GM12875 (cell line): ENCODE measurements around the gene FAM20B.

Experiments
- H3K4me3 ChIP-seq: one replicate; pipeline ENCODE4 v1.5.1; 2011; ENCODE audit warnings: low read depth, low read length, control low read depth
- TF ChIP-seq, protein P1 (sequence below): IDR thresholded peaks from 2 replicates; pipeline ENCODE4 v1.5.1; 2011; ENCODE audit warnings: low read depth, mild to moderate bottlenecking, control low read depth, inconsistent platforms, low read length, moderate library complexity, borderline replicate concordance; ENCODE audit not compliant: insufficient read depth

FAM20B gene

DNA sequence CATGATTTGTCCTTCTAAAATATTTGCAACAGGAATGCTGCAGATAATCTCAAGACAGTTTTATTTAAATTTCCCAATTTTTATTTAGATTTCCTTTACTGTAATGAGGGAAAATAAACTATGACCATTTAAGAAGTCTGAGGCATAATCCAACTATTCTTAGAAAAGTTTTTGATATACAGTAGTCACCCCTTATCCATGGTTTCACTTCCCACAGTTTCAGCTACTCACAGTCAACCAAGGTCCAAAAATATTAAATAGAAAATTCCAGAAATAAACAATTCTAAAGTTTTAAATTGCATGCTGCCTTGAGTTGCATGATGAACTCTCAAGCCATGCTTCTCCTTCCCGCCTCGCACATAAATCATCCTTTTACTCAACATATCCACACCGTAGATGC lies 89.5 kb downstream of the FAM20B start:
- TF ChIP-seq, protein P1, sequence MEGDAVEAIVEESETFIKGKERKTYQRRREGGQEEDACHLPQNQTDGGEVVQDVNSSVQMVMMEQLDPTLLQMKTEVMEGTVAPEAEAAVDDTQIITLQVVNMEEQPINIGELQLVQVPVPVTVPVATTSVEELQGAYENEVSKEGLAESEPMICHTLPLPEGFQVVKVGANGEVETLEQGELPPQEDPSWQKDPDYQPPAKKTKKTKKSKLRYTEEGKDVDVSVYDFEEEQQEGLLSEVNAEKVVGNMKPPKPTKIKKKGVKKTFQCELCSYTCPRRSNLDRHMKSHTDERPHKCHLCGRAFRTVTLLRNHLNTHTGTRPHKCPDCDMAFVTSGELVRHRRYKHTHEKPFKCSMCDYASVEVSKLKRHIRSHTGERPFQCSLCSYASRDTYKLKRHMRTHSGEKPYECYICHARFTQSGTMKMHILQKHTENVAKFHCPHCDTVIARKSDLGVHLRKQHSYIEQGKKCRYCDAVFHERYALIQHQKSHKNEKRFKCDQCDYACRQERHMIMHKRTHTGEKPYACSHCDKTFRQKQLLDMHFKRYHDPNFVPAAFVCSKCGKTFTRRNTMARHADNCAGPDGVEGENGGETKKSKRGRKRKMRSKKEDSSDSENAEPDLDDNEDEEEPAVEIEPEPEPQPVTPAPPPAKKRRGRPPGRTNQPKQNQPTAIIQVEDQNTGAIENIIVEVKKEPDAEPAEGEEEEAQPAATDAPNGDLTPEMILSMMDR: no peak

GRCh38 chr1:179119513-179119912 lies 93.8 kb downstream of the FAM20B start:
- TF ChIP-seq, protein P1: no peak
- no peak overlapping the region for H3K4me3 ChIP-seq

More for the DNA sequence above, 89.5 kb downstream of the FAM20B start:
- H3K4me3 ChIP-seq: no peak overlapping the region

DNA sequence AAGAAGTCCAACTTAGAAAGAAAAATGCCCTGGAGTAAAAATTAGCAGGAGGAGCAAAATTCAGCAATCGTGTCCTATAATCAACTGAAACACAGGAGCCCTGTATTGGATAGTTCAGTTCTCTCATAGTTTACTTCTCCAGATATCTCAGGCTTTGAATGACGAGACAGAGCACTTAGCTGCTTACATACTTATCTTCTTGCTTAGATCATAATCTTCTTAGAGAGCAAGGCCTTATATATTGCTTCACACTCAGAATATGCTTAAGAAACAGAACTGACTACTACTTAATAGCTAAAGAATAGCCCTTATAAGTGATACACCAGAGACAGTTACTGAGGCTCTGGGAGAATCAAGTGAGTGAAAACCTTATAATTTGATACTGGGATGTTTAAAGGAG lies 95.0 kb downstream of the FAM20B start:
- no peak overlapping the region for H3K4me3 ChIP-seq
- TF ChIP-seq, protein P1: no peak

- H3K4me3 ChIP-seq: no peak overlapping the region
- TF ChIP-seq, protein P1: 0 out of 2 replicates have a peak, but pooled peaks have one; percentile 47
Observed at GRCh38 chr1:179121159-179121938, 95.7 kb downstream of the FAM20B start.

DNA sequence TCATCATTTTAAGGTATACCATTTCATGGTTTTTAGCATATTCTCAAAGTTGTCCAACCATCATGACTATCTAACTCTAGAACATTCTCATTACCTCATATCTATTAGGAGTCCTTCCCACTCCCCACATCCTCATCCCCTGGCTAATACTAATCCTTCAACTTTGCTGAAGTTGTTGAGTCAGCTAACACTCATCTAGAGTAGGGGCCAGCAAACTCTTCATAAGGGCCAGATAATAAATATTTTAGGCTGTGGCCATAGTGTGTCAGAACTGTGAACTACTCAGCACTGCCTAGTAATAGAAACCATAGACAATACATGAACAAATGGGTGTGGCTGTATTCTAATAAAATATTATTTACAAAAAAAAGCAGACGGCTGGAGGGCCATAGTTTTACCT lies 99.2 kb downstream of the FAM20B start:
- TF ChIP-seq, protein P1: no peak
- no peak overlapping the region for H3K4me3 ChIP-seq
